GM19397 (cell line): Measurements from ENCODE around the gene FAM153A.
"Not testable (repeated sequence)": the region's sequence is repeated elsewhere in the genome, so short reads cannot be mapped to it uniquely, and the experiment has no call there.

Source experiments
- ATAC-seq: cut with Tn5 transposase; IDR thresholded peaks from one replicate; pipeline ENCODE4 v1.9.1; 2021; ENCODE audit warnings: mild to moderate bottlenecking, moderate library complexity; ENCODE audit not compliant: unreplicated experiment

FAM153A gene

DNA sequence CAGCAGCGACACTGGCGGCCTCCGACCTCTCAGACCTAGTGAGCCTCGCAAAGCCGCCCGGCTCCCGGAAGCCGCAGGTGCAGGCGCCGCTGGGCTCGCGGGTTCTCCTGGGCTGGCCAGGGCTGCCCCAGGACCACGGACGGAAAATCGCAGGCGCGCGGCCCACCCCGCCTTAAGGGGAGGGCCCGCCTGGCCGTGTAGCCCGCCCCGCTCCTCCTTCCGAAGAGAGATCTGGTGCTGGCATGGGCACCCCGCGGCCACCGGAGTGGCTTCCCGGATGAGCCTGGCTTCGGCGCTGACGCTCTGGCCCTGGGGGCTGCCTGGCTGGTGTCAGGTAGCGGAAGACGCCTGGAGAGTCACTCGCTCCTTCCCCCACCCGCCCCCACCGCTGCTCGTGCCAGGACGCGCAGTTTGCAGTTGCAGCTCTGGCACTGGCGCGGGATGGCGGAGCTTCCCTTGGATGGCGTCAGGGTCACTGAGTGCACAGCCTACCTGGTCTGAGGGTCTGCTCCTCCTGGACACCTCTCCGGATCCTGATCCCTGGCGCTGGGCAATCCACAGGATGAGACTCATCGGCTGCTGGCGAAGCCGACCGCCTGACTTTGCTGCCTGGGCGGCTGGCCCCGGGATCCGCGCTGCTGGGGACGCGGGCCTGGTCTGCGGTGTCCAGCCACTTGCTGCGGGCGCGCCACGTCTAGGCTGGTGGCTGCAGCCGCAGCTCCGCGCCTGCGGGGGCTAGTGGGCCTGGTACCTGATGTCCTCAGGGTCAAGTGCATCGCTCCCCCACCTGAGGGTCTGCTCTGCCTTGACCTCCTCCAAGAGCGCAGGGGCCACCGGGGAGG lies at the start of gene FAM153A:
Gene FAM153A, minus strand, starts transcription at position 108 of the 842 bp plus-strand sequence.
- ATAC-seq: peak; percentile 53

DNA sequence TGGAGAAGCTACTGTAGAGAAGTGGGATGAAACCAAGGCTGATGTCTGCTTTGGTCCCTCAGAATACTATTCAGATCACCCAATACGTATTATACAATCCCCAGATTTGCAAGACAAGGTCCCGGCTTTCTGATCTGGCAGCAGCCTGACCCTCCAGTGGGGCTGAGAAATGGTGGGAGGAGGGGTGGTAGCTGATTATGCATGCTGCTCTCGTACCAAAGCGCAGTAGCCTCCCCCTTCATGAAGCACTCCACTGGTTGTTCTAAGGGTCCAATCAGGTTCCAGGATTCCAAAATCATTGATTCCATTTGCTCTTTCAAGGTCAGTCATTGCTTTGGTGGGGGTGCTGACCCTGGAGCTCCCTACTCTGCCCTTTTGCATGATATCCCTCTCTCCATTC lies 49.6 kb upstream of the FAM153A start:
- ATAC-seq: not testable (repeated sequence)

DNA sequence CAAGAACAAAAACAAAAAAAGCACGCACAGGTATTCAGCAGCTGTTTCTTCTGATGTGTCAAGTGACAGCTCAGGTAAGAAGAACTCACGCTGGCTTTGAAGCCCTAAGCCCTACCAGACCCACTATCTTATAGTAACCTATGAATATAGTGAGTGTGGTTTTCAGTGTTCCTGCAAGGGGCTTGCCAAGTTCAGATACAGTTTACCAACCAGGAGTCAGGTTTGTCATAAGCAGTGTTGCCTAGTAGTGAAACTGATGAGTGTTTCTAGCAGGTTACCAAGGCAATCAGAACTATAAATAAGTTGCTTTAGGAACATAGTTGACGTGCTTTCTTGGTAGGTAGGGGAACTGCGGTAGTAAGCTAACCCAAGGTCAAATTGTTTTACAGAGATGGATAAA lies 43.4 kb upstream of the FAM153A start:
- ATAC-seq: not testable (repeated sequence)

GRCh38 chr5:177824776-177825175 lies 42.1 kb upstream of the FAM153A start:
- not testable (repeated sequence) for ATAC-seq

DNA sequence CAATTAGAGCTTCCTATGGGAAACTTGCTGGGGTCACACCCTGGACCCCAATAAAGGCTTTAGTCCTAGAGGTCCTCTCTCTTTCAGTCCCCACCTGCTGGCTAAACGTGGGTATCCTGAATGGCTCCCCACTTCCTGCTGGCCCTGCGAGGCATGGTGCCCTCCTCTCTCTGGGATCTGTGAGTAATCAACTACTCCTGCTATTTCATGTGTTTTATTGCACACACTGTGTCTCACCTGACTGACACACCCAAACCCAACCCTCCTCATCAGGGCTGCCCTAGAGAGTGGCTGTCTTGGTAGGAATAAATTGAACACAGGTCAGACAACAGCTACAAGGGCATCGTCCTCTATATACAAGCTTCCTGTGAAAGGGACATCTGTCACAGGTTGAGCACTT lies 39.8 kb upstream of the FAM153A start:
- not testable (repeated sequence) for ATAC-seq

DNA sequence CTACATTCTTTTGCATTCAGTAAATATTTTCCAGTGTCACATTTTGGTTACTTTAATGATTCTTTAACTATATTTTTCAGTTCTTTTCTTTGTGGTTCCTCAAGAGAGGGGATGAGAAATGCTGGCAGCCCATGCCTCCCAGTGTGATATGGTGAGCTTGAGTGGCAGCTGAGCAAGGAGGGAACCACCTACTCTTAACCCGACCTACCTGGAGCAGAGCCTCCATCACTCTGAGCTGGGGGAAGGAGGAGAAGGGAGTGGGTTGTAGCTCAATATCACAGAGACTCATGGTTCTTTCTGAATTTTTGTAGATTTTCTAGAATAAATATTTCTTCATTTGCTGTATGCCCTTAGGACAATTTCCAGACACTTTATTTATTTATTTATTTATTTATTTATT lies 37.0 kb upstream of the FAM153A start:
- not testable (repeated sequence) for ATAC-seq

GRCh38 chr5:177812814-177813425 lies 30.2 kb upstream of the FAM153A start:
- ATAC-seq: not testable (repeated sequence)

DNA sequence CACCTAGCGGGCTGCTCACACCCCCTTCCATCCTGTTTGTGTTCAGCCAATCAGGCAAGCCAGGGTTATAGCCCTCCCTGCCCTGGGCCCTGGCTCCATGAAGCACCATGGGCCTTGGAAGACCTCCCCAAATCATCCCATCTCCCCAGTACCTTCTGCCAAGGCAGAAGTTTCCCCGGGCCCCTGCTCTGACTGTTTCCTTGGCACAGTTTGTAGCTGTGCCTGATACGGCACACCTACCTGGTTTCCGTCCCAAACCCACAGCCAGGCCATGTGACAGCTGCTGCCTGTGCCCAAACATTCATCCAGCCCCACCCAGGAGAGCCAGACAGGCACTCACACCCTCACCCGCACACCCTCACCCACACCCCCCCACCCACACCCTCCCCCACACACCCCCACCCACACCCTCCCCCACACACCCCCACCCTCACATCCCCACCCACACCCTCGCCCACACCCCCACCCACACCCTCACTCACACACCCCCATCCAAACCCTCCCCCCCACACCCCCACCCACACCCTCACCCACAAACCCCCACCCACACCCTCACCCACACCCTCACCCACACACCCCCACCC lies 29.6 kb upstream of the FAM153A start:
- not testable (repeated sequence) for ATAC-seq

DNA sequence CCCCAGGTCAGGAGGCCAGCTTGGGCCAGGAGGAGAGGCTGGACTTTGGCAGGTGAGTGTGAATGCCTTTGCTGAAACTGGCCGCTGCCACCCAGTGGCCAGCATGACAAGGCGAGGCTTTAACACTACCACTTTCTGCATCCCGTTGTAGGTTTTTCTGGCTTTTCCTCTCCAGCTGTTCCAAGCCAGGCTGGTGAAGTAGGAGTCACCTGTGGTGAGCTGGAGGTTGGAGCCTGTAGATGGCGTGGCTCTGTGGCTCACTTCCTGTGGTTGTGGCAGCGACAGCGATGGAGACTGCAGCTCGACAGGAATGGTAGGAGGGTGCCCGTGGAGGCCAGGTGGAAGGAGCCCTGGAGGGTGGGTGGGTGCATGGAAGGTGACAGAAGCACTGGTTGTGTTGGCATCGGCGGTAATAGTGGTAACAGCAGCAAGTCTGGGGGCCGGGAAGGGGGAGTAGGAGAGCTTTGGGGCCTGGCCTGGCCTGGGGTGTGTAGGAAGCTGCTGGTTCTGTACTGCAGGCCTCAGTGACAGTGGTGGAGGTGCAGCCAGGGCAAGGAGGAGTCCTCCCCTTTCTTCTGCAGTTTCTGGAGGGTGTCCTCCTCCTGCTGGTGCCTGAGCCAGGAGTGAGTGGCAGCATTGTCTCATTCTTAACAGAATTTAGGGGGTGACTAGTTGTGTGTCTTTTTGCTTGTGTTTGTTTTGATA lies 26.7 kb upstream of the FAM153A start:
- not testable (repeated sequence) for ATAC-seq

DNA sequence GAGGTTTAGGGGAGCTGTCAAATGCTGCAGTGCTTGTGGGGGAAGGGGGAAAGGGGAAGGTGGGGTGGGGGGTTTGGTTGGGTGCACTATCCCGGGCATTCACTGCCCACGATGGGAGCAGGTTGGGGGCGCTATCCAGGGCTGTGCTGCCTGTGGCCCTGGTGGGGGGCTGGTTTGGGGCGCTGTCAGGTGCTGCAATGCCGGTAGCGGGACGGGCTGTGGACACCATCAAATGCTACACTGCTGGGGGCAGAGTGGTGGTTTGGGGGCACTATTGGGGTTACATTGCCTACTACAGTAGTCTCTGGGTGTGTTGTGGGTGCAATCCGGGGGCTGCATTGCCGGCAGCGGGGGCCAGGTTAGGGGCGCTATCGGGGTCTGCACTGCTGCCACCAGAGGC lies 25.7 kb upstream of the FAM153A start:
- not testable (repeated sequence) for ATAC-seq

- not testable (repeated sequence) for ATAC-seq
Observed at GRCh38 chr5:177807265-177807664, 24.6 kb upstream of the FAM153A start.

- not testable (repeated sequence) for ATAC-seq
Observed at GRCh38 chr5:177801427-177801826, 18.7 kb upstream of the FAM153A start.

GRCh38 chr5:177798237-177798840 lies 15.6 kb upstream of the FAM153A start:
- not testable (repeated sequence) for ATAC-seq

GRCh38 chr5:177793272-177793671 lies 10.6 kb upstream of the FAM153A start:
- not testable (repeated sequence) for ATAC-seq

DNA sequence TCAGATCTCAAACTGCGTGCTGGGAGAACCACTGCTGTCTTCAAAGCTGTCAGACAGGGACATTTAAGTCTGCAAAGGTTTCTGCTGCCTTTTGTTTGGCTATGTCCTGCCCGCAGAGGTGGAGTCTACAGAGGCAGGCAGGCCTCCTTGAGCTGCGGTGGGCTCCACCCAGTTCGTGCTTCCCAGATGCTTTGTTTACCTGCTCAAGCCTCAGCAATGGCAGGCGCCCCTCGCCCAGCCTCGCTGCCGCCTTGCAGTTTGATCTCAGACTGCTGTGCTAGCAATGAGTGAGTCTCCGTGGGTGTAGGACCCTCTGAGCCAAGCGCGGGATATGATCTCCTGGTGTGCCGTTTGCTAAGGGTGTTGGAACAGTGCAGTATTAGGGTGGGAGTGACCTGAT lies 8.9 kb upstream of the FAM153A start:
- ATAC-seq: not testable (repeated sequence)

DNA sequence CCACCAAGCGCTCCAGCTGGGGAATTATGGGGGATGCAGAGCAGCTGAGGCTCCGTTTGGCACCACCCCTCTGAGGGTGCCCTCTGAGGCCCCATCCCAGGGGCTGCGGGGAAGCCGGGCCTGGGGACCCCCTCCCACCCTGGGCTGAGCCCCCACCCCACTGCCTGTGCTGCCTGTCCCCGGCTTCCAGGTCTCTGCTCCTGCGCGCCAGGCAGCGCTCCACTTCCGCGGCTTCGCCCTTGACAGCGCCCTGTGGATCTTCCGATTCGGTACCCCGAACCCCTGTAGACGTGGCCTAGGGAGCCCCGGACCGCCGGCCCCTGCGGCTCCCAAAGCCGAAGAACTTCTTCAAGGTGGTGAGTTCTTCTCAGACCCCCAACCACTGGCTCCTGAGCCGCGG lies 530 bp downstream of the FAM153A start:
- not testable (repeated sequence) for ATAC-seq

GRCh38 chr5:177771206-177771605 lies 11.5 kb downstream of the FAM153A start:
- not testable (repeated sequence) for ATAC-seq

DNA sequence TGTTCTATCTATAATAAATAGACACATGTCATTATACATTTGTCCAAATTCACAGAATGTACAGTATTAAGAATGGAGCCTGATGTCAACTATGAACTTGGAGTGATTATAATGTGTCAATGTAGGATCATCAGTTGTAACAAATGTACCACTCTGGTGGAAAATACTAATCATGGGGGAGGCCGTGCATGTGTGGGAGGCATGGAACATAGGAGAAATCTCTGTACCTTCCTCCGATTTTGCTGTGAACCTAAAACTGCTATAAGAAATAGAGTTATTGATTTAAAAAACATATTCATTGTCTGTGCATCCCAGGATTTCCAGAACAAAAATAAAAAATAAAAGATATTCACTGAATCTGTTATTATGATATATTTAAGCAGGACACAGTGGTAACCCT lies 12.1 kb downstream of the FAM153A start:
- not testable (repeated sequence) for ATAC-seq

GRCh38 chr5:177763737-177764508 lies 18.8 kb downstream of the FAM153A start:
- ATAC-seq: not testable (repeated sequence)

DNA sequence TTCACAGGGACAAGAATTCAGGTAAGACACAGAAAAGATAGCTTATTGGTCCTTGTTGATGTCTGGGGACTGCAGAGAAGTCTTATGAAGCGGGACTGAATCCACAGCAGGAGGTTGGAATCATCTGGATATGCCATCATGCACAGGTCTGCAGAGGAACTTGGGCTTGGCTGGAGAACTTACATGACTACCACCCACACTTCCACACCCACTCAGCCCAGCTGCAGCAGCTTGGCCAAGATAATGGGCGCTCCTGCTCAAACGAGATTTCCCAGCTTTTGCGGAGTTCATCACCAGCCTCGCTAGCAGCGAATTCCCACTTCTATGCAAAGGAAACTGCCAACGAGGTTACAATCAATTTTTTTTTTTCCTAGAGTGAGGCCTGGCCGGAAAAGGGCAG lies 21.7 kb downstream of the FAM153A start:
- ATAC-seq: not testable (repeated sequence)
